H9 (cell line): Measurements from ENCODE around the gene HEYL. TPM values are rescaled to one million over a fixed set of nuclear protein-coding genes. Genes with fewer than 3 reads are reported as not detected.

ENCODE experiments used
- DNase-seq: peaks from one replicate; pipeline ENCODE4 v3.0.0-alpha.2; 2017
- H2AFZ ChIP-seq: one replicate; pipeline ENCODE4 v1.6.1; 2013; ENCODE audit warnings: mild to moderate bottlenecking, low read length, control low read depth, moderate library complexity
- H2AK5ac ChIP-seq: 2 replicates; pipeline ENCODE4 v1.6.1; 2013; ENCODE audit warnings: low read length, control low read depth, mixed read lengths; ENCODE audit not compliant: insufficient read length
- H2BK120ac ChIP-seq: one replicate; pipeline ENCODE4 v1.6.1; 2013; ENCODE audit warnings: low read depth, mild to moderate bottlenecking, low read length, control low read depth, inconsistent platforms; ENCODE audit not compliant: poor library complexity, severe bottlenecking
- H2BK12ac ChIP-seq: 2 replicates; pipeline ENCODE4 v1.6.1; 2013; ENCODE audit warnings: low read length, control low read depth, mixed read lengths, low read depth; ENCODE audit not compliant: insufficient read length
- H2BK15ac ChIP-seq: 2 replicates; pipeline ENCODE4 v1.6.1; 2013; ENCODE audit warnings: low read depth, low read length, control low read depth
- H2BK20ac ChIP-seq: one replicate; pipeline ENCODE4 v1.6.1; 2013; ENCODE audit warnings: low read depth, mild to moderate bottlenecking, low read length, control low read depth, inconsistent platforms; ENCODE audit not compliant: poor library complexity, severe bottlenecking
- H2BK5ac ChIP-seq: 2 replicates; pipeline ENCODE4 v1.6.1; 2013; ENCODE audit warnings: low read length, control low read depth, mixed read lengths; ENCODE audit not compliant: insufficient read length
- H3K14ac ChIP-seq: 2 replicates; pipeline ENCODE4 v1.6.1; 2013; ENCODE audit warnings: low read length, control low read depth; ENCODE audit not compliant: insufficient read depth
- H3K18ac ChIP-seq: 2 replicates; pipeline ENCODE4 v1.6.1; 2013; ENCODE audit warnings: low read depth, mild to moderate bottlenecking, mixed read lengths, low read length, control low read depth; ENCODE audit not compliant: insufficient read length
- H3K23ac ChIP-seq: 2 replicates; pipeline ENCODE4 v1.6.1; 2013; ENCODE audit warnings: low read length, control low read depth, mixed read lengths, low read depth; ENCODE audit not compliant: insufficient read length
- H3K23me2 ChIP-seq: 2 replicates; pipeline ENCODE4 v1.6.1; 2013; ENCODE audit warnings: low read depth, mild to moderate bottlenecking, mixed read lengths, low read length, control low read depth; ENCODE audit not compliant: insufficient read length, poor library complexity, severe bottlenecking
- H3K27ac ChIP-seq: 2 replicates; pipeline ENCODE4 v1.5.1; 2013; ENCODE audit warnings: low read length, control low read depth, mixed read lengths, low read depth; ENCODE audit not compliant: insufficient read length
- H3K27me3 ChIP-seq: 2 replicates; pipeline ENCODE4 v1.6.1; 2013; ENCODE audit warnings: low read length, control low read depth, inconsistent platforms; ENCODE audit not compliant: insufficient read depth
- H3K4ac ChIP-seq: 2 replicates; pipeline ENCODE4 v1.6.1; 2013; ENCODE audit warnings: low read depth, mild to moderate bottlenecking, control low read depth, inconsistent platforms, low read length, moderate library complexity
- H3K4me1 ChIP-seq: 2 replicates; pipeline ENCODE4 v1.6.1; 2013; ENCODE audit warnings: low read length, control low read depth, inconsistent platforms; ENCODE audit not compliant: insufficient read depth
- H3K4me2 ChIP-seq: 2 replicates; pipeline ENCODE4 v1.6.1; 2013; ENCODE audit warnings: low read length, control low read depth, mixed read lengths; ENCODE audit not compliant: insufficient read length, insufficient read depth
- H3K56ac ChIP-seq: 2 replicates; pipeline ENCODE4 v1.6.1; 2013; ENCODE audit warnings: low read depth, mild to moderate bottlenecking, mixed read lengths, low read length, control low read depth; ENCODE audit not compliant: insufficient read length
- H3K79me1 ChIP-seq: 2 replicates; pipeline ENCODE4 v1.6.1; 2013; ENCODE audit warnings: low read depth, mild to moderate bottlenecking, moderate library complexity, low read length, control low read depth, inconsistent platforms; ENCODE audit not compliant: insufficient read depth, poor library complexity, severe bottlenecking
- H3K79me2 ChIP-seq: 2 replicates; pipeline ENCODE4 v1.6.1; 2013; ENCODE audit warnings: low read length, control low read depth, inconsistent platforms; ENCODE audit not compliant: insufficient read depth
- H3K9ac ChIP-seq: 2 replicates; pipeline ENCODE4 v1.6.1; 2013; ENCODE audit warnings: low read length, control low read depth, mixed read lengths; ENCODE audit not compliant: insufficient read length; ENCODE audit errors: extremely low read depth
- H3K9me3 ChIP-seq: one replicate; pipeline ENCODE4 v1.6.1; 2013; ENCODE audit warnings: low read depth, low read length, inconsistent platforms; ENCODE audit not compliant: control insufficient read depth
- H3T11ph ChIP-seq: one replicate; pipeline ENCODE4 v1.6.1; 2013; ENCODE audit warnings: mild to moderate bottlenecking, low read length, control low read depth, inconsistent platforms
- H4K20me1 ChIP-seq: one replicate; pipeline ENCODE4 v1.6.1; 2013; ENCODE audit not compliant: control insufficient read depth, insufficient read length, insufficient read depth
- H4K5ac ChIP-seq: 2 replicates; pipeline ENCODE4 v1.6.1; 2013; ENCODE audit warnings: low read depth, mild to moderate bottlenecking, mixed read lengths, low read length, control low read depth; ENCODE audit not compliant: insufficient read length
- H4K8ac ChIP-seq: replicated peaks from 2 replicates; pipeline ENCODE4 v1.6.1; 2013; ENCODE audit warnings: low read length, control low read depth, mixed read lengths, low read depth; ENCODE audit not compliant: insufficient read length
- H4K91ac ChIP-seq: 2 replicates; pipeline ENCODE4 v1.6.1; 2013; ENCODE audit warnings: low read depth, mild to moderate bottlenecking, moderate library complexity, mixed read lengths, low read length, control low read depth; ENCODE audit not compliant: insufficient read length
- H3K27ac Mint-ChIP-seq, 3 experiments: 2 replicates in 2 of 3; 3 replicates in 1 of 3; pipeline ENCODE4 v1.8.0; 2020 to 2021; ENCODE audit warnings: mixed read lengths in 3 of 3, mild to moderate bottlenecking in 1 of 3, moderate library complexity in 1 of 3
- H3K27me3 Mint-ChIP-seq: 2 replicates; pipeline ENCODE4 v1.8.0; 2021; ENCODE audit warnings: low read depth, mild to moderate bottlenecking, moderate library complexity, mixed read lengths
- H3K36me3 Mint-ChIP-seq, 3 experiments: 2 replicates in 2 of 3; 3 replicates in 1 of 3; pipeline ENCODE4 v1.8.0; 2020 to 2021; ENCODE audit warnings: low read depth in 3 of 3, mixed read lengths in 3 of 3; ENCODE audit not compliant: insufficient read depth in 1 of 3
- H3K4me1 Mint-ChIP-seq, 2 experiments: 2 replicates each; pipeline ENCODE4 v1.8.0; 2020; ENCODE audit warnings: mixed read lengths in 2 of 2
- H3K4me3 Mint-ChIP-seq, 2 experiments: 2 replicates in 1 of 2; 3 replicates in 1 of 2; pipeline ENCODE4 v1.8.0; 2020 to 2021; ENCODE audit warnings: mild to moderate bottlenecking in 2 of 2, mixed read lengths in 2 of 2, moderate library complexity in 1 of 2
- H3K9me3 Mint-ChIP-seq, 2 experiments: 2 replicates in 1 of 2; 3 replicates in 1 of 2; pipeline ENCODE4 v1.8.0; 2020; ENCODE audit warnings: mild to moderate bottlenecking in 2 of 2, mixed read lengths in 2 of 2, moderate library complexity in 1 of 2
- WGBS: extraction: QIAGEN DNeasy Blood & Tissue Kit; methylation state at CpG from one replicate; pipeline ENCODE4 v1.1.7; 2013; ENCODE audit warnings: missing lambda C conversion rate, low lambda C conversion rate, mixed read lengths; ENCODE audit not compliant: insufficient read length; ENCODE audit errors: extremely low coverage; 5-methylcytosine and 5-hydroxymethylcytosine counted together
- total RNA-seq: library from RNA; stranded (reverse); gene quantifications from 2 replicates; pipeline ENCODE4 v1.2.1, GENCODE V29; 2021
- TF ChIP-seq, protein P1 (sequence below): fragments of 200-600 bp; sonication (generic); conservative IDR thresholded peaks from 3 replicates; pipeline ENCODE4 v1.8.0; 2021; ENCODE audit warnings: antibody characterized with exemption, mild to moderate bottlenecking

Gene HEYL
- total RNA-seq, 1 experiment from 2014 or later: 1.9 TPM

GRCh38 chr1:39640861-39641260 lies 1.4 kb upstream of the HEYL start:
- Mint-ChIP-seq H3K4me1 (peaks cover 8 to 10% of the 10 kb centered on the region in 2 experiments), H3K4me3 (no peak overlapping the region), H3K9me3 (no peaks in the 10 kb centered on the region), H3K27ac (no peak overlapping the region), H3K36me3 (no peaks in the 10 kb centered on the region), H3K27me3 (peaks cover 93% of the 10 kb centered on the region)
- no CpG with 5 or more reads among the region's 8 CpGs for WGBS
- Histone ChIP-seq H3K4me2 (no peak overlapping the region), H3K4me1 (no peaks in the 10 kb centered on the region), H2BK120ac (no peak overlapping the region), H3K23me2 (no peaks in the 10 kb centered on the region), H2BK15ac (no peak overlapping the region), H3K4ac (no peak overlapping the region), H3K27me3 (peaks cover 10% of the 10 kb centered on the region; the same call in 1 of the 2 replicates), H3K18ac (no peak overlapping the region), H3K79me1 (no peaks in the 10 kb centered on the region), H3K9me3 (no peaks in the 10 kb centered on the region), H3K27ac (no peak overlapping the region), H3K56ac (no peak overlapping the region), H2AFZ (no peak overlapping the region), H2AK5ac (no peak overlapping the region), H3K9ac (no peak overlapping the region), H4K20me1 (no peaks in the 10 kb centered on the region), H3K14ac (no peak overlapping the region), H4K5ac (no peak overlapping the region), H3K23ac (no peak overlapping the region), H2BK12ac (no peak overlapping the region), H2BK5ac (no peak overlapping the region), H4K91ac (no peak overlapping the region), H4K8ac (no peak overlapping the region), H3T11ph (no peak overlapping the region), H2BK20ac (no peak overlapping the region), H3K79me2 (no peaks in the 10 kb centered on the region)
- TF ChIP-seq, protein P1, sequence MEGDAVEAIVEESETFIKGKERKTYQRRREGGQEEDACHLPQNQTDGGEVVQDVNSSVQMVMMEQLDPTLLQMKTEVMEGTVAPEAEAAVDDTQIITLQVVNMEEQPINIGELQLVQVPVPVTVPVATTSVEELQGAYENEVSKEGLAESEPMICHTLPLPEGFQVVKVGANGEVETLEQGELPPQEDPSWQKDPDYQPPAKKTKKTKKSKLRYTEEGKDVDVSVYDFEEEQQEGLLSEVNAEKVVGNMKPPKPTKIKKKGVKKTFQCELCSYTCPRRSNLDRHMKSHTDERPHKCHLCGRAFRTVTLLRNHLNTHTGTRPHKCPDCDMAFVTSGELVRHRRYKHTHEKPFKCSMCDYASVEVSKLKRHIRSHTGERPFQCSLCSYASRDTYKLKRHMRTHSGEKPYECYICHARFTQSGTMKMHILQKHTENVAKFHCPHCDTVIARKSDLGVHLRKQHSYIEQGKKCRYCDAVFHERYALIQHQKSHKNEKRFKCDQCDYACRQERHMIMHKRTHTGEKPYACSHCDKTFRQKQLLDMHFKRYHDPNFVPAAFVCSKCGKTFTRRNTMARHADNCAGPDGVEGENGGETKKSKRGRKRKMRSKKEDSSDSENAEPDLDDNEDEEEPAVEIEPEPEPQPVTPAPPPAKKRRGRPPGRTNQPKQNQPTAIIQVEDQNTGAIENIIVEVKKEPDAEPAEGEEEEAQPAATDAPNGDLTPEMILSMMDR: no peak
- DNase-seq: no peak
